Measurements from ENCODE around the gene NFU1. TPM values are rescaled to one million over a fixed set of nuclear protein-coding genes. Genes with fewer than 3 reads are reported as not detected.

The NFU1 gene
- polyA plus RNA-seq, 1 donor (not counting 4 experiments of a cell fraction or from before 2014, with no cell fraction given): 53.7 TPM

DNA sequence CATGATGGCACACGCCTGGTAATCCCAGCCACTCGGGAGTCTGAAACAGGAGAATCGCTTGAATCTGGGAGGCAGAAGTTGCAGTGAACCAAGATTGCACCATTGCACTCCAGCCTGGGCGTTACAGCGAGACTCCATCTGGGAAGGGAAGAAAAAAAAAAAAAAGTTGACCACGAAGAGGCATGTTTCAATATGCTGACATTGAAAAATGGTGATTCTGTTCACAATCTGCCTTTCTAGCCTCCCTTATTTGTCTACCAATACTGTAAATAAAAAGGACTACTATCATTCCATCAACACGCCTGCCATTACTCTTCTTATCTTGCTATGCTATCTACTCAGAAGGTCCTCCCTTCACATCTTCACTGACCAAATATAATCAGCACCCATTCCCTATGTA lies 68.6 kb downstream of the NFU1 start:
- Histone ChIP-seq H3K27ac (ENCODE audit: control insufficient read depth, insufficient read depth, low read length) (no peak overlapping the region), H4K20me1 (ENCODE audit: control insufficient read depth, extremely low read depth, insufficient read depth, low read length) (no peaks in the 10 kb centered on the region), H3K9ac (ENCODE audit: control insufficient read depth, extremely low read depth, insufficient read depth, low read length) (no peak overlapping the region), H3K79me2 (ENCODE audit: control insufficient read depth, insufficient read depth, low read length) (no peaks in the 10 kb centered on the region), H3K4me2 (ENCODE audit: control insufficient read depth, extremely low read depth, insufficient read depth, low read depth, low read length) (no peak overlapping the region), H3K36me3 (ENCODE audit: control insufficient read depth in 2 of 2, extremely low read depth in 1 of 2, insufficient read depth in 2 of 2, low read length in 2 of 2) (peaks cover 15 to 44% of the 10 kb centered on the region in 2 experiments), H3K27me3 (ENCODE audit: control insufficient read depth, extremely low read depth, insufficient read depth, low read length) (no peaks in the 10 kb centered on the region), H2AFZ (ENCODE audit: control insufficient read depth, low read length) (no peak overlapping the region), H3K4me1 (ENCODE audit: control insufficient read depth, extremely low read depth, insufficient read depth, low read length) (no peaks in the 10 kb centered on the region), H3K9me1 (ENCODE audit: control insufficient read depth, extremely low read depth, insufficient read depth, low read length) (no peaks in the 10 kb centered on the region), H3K9me3 (ENCODE audit: control insufficient read depth, low read depth, low read length) (no peaks in the 10 kb centered on the region), H3K4me3 (ENCODE audit: control insufficient read depth in 2 of 3, extremely low read depth in 1 of 3, insufficient read depth in 2 of 3, low read depth in 1 of 3, low read length in 3 of 3) (no peak overlapping the region)
- DNase-seq (ENCODE audit: low read depth, low spot score) (no peak), FAIRE-seq (no peak)
- TF ChIP-seq EZH2 (IDR thresholded peaks at IDR 0.05; ENCODE audit: low read length): no peak
- TF ChIP-seq, protein P1, sequence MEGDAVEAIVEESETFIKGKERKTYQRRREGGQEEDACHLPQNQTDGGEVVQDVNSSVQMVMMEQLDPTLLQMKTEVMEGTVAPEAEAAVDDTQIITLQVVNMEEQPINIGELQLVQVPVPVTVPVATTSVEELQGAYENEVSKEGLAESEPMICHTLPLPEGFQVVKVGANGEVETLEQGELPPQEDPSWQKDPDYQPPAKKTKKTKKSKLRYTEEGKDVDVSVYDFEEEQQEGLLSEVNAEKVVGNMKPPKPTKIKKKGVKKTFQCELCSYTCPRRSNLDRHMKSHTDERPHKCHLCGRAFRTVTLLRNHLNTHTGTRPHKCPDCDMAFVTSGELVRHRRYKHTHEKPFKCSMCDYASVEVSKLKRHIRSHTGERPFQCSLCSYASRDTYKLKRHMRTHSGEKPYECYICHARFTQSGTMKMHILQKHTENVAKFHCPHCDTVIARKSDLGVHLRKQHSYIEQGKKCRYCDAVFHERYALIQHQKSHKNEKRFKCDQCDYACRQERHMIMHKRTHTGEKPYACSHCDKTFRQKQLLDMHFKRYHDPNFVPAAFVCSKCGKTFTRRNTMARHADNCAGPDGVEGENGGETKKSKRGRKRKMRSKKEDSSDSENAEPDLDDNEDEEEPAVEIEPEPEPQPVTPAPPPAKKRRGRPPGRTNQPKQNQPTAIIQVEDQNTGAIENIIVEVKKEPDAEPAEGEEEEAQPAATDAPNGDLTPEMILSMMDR (optimal IDR thresholded peaks at IDR 0.05 in 1 of 3, IDR thresholded peaks at IDR 0.05 in 1 of 3, conservative IDR thresholded peaks at IDR 0.05 in 1 of 3; ENCODE audit: extremely low read depth in 1 of 3, insufficient read depth in 2 of 3, low read length in 3 of 3): no peak
- dilution Hi-C loops (cut with MboI; ENCODE audit: extremely low pct_ligation_motif_present, low sequenced_read_pairs): no loop called here

DNA sequence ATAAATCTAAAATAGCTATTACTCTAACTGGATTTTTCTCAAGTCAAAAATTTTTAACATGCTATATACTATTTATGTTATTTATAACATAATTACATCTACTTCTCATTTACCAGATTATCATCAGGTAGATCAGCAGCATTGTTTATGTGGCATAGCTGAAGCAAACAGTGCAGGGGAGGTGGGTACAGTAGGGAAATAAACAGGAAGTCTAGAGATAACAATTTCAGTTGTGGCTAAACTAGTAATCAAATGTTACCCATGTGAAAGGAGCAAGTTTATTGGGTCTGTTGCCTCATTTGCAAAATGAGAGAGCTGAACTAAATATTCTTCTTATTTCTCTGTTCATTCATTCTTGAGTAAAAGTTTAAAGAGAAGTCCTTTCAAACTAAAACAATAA lies 77.9 kb downstream of the NFU1 start:
- H3K9me1 ChIP-seq (ENCODE audit: control insufficient read depth, extremely low read depth, insufficient read depth, low read length): no peaks in the 10 kb centered on the region
- TF ChIP-seq, protein P1 (optimal IDR thresholded peaks at IDR 0.05 in 1 of 3, IDR thresholded peaks at IDR 0.05 in 1 of 3, conservative IDR thresholded peaks at IDR 0.05 in 1 of 3; ENCODE audit: extremely low read depth in 1 of 3, insufficient read depth in 2 of 3, low read length in 3 of 3): no peak
- no peak for TF ChIP-seq EZH2 (IDR thresholded peaks at IDR 0.05; ENCODE audit: low read length)
- no peaks in the 10 kb centered on the region for H3K9me3 ChIP-seq (ENCODE audit: control insufficient read depth, low read depth, low read length)
- H3K9ac ChIP-seq (ENCODE audit: control insufficient read depth, extremely low read depth, insufficient read depth, low read length): no peak overlapping the region
- H4K20me1 ChIP-seq (ENCODE audit: control insufficient read depth, extremely low read depth, insufficient read depth, low read length): peaks cover 1% of the 10 kb centered on the region
- H3K27ac ChIP-seq (ENCODE audit: control insufficient read depth, insufficient read depth, low read length): no peak overlapping the region
- no peaks in the 10 kb centered on the region for H3K79me2 ChIP-seq (ENCODE audit: control insufficient read depth, insufficient read depth, low read length)
- FAIRE-seq (no peak), DNase-seq (ENCODE audit: low read depth, low spot score) (no peak)
- dilution Hi-C loops (cut with MboI; ENCODE audit: extremely low pct_ligation_motif_present, low sequenced_read_pairs): no loop called here
- H3K36me3 ChIP-seq (ENCODE audit: control insufficient read depth in 2 of 2, extremely low read depth in 1 of 2, insufficient read depth in 2 of 2, low read length in 2 of 2): peaks cover 28 to 58% of the 10 kb centered on the region in 2 experiments
- no peak overlapping the region for H3K4me2 ChIP-seq (ENCODE audit: control insufficient read depth, extremely low read depth, insufficient read depth, low read depth, low read length)
- H3K4me1 ChIP-seq (ENCODE audit: control insufficient read depth, extremely low read depth, insufficient read depth, low read length): no peaks in the 10 kb centered on the region
- no peak overlapping the region for H3K4me3 ChIP-seq (ENCODE audit: control insufficient read depth in 2 of 3, extremely low read depth in 1 of 3, insufficient read depth in 2 of 3, low read depth in 1 of 3, low read length in 3 of 3)
- no peaks in the 10 kb centered on the region for H3K27me3 ChIP-seq (ENCODE audit: control insufficient read depth, extremely low read depth, insufficient read depth, low read length)
- H2AFZ ChIP-seq (ENCODE audit: control insufficient read depth, low read length): no peak overlapping the region
